Activated CD8-positive, alpha-beta memory T cell treated with anti-CD3 and anti-CD28 coated beads, Interleukin-2, amount 50 U/mL, for 1 hour (primary cell): ENCODE data around the gene GJE1.

Experiments used
- DNase-seq: peaks from one replicate; pipeline ENCODE4 v3.0.0-alpha.2; 2020; ENCODE audit errors: extremely low read depth

The GJE1 gene

DNA sequence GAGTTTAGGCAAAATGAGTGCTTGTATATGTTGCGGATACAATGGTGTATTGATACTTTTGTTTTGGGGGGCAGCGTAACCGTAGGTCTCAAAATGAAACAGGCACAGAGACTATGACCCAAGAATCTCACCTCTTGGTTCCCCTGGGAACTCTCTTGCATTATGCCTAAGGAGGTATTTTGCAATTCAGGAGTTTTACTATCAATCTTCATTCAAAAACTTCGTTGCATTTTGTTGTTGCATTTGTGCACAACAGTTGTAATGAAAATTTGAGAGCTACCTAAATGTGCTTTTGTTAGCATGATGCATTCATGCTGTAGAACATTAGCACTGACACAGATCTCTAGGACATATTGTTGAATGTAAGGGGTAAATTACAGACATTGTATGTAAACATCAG, 32.5 kb downstream of the GJE1 start:
- DNase-seq, result no peak

DNA sequence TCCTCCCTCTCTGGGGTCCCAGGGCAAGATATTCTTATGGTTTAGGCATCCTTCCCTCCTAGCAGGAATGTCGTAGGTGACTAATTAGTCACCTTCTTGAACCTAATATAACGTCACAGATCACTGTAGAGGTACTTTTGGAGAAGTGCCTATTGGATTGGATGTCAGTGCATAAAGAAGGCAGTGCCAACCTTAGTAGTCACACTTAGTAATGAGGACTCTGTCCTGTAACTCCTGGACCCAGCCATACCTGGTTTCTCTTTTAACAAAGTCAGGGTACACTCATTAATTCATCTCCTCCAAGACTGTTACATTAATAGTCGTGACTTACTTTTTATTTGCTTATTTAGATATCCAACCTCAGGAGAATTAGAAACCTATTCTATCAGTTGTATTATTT, 34.3 kb downstream of the GJE1 start:
- no peak for DNase-seq

DNA sequence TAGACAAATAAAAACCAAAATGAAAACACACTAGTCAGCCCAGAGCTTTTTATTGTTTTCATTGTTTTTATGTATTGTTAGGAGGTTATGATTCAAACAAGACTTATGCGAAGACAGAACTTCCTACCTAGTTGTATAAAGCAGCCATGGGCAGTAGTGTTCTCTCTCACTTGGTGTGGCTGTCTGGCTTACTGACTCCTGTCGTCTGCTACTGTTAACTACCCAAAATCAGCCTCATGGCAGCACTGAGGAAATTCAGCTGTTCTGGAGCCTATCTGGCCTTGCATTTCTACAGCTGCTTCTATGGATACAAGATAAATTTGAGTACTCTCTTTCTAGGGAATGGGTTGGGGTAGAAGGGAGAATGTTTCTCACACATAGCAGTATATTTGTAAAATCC, 34.8 kb downstream of the GJE1 start:
- no peak for DNase-seq

DNA sequence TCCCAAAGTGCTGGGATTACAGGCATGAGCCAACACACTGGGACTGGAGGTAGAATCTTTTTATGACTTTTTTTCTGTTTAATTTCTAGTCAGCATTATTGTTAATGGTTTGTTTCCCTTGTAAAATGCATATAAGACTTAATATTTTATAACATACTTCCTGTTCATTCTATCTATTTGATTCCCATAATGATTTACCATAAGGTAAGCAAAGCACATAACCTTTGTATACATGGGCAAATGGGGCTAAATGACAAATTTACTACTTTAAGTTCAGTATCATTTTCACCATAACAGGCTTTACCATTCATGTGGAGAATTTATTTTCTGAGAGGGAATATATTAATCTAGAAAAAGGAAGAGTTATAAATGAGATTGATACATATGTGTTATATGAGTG, 38.6 kb downstream of the GJE1 start:
- DNase-seq, result no peak

DNA sequence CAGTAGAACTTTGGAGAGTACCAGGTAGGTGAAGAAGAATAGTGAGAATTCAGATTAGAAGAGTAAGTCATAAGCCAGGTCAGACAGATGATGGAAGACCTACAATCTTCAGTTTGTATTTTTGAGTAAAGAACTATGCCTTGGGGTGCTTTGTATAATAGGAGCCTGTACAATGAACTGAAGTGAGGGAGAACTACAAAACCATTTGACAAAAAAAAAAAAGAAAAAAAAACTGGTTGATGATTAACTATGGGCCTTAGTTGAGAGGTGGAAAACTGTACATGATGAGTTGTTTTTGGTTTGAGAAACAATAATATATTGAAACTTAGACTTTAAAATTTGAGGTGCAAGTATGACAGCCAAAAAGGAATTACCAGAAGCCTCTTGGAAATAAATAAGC, 40.0 kb downstream of the GJE1 start:
- DNase-seq, result no peak

GRCh38 chr6:142173980-142174379, 41.3 kb downstream of the GJE1 start:
- no peak for DNase-seq

- DNase-seq, result no peak
Measured at GRCh38 chr6:142174703-142175102, 42.0 kb downstream of the GJE1 start.

- no peak for DNase-seq
Measured at GRCh38 chr6:142178129-142178528, 45.4 kb downstream of the GJE1 start.

DNA sequence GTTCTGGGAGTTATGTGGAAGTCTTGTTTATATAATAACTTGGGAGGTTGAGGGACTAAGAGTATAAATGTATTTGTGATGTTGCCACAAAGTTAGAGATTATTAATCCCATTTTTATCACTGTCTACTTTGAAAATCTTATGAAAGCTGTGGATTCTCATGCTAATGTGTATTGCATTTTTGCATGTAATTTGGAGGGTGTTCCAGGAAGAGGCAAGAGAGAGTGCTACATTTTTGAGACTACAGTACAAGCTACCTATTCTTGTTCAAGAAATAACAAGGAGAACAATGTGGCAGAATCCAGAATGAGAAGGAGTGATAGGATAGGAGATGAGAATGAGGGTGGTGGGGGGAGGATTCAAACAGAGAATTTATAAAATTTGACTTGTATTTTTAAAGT, 49.3 kb downstream of the GJE1 start:
- no peak for DNase-seq

- DNase-seq, result no peak
Measured at GRCh38 chr6:142183351-142183750, 50.6 kb downstream of the GJE1 start.

- DNase-seq, result no peak
Measured at GRCh38 chr6:142184307-142184706, 51.6 kb downstream of the GJE1 start.
